K562 (cell line): Measurements from ENCODE around the gene EFCC1. TPM values are rescaled to one million over a fixed set of nuclear protein-coding genes. Genes with fewer than 3 reads are reported as not detected.
A peak's percentile ranks its signal among the peaks of the same experiment; 100 is the strongest.

ENCODE experiments used
- ARID1B ChIP-seq: fragments of 450-650 bp; IDR thresholded peaks from 2 replicates; pipeline ENCODE4 v1.6.1; 2016; ENCODE audit warnings: antibody characterized with exemption, mild to moderate bottlenecking, inconsistent platforms
- ATF1 ChIP-seq, 2 experiments: fragments of 450-650 bp in 1 of 2; IDR thresholded peaks; 2 replicates each; pipeline ENCODE4 v1.6.1; 2016; ENCODE audit warnings: missing compliant biosample characterization in 1 of 2, missing genetic modification characterization in 1 of 2
- BCL6 ChIP-seq: fragments of 250-450 bp; sonication (Bioruptor Pico); IDR thresholded peaks from 2 replicates; pipeline ENCODE4 v1.4.0; 2020
- CBFA2T2 ChIP-seq: fragments of 450-650 bp; conservative IDR thresholded peaks from 2 replicates; pipeline ENCODE4 v1.6.1; 2017; ENCODE audit warnings: mild to moderate bottlenecking
- CHAMP1 ChIP-seq: fragments of 450-650 bp; IDR thresholded peaks from 2 replicates; pipeline ENCODE4 v1.6.1; 2016; ENCODE audit warnings: mild to moderate bottlenecking
- FOXO4 ChIP-seq: fragments of 450-650 bp; formaldehyde crosslinking; IDR thresholded peaks from 2 replicates; pipeline ENCODE4 v1.4.0; 2020; ENCODE audit warnings: mild to moderate bottlenecking, moderate library complexity
- FUS ChIP-seq: fragments of 200-400 bp; formaldehyde crosslinking; optimal IDR thresholded peaks from 2 replicates; pipeline ENCODE3; 2017; ENCODE audit warnings: low read depth, low read length
- HDAC6 ChIP-seq: IDR thresholded peaks from 2 replicates; pipeline ENCODE4 v1.6.1; 2012; ENCODE audit warnings: low read depth, mild to moderate bottlenecking, control low read depth, inconsistent platforms, low read length, moderate library complexity
- ID3 ChIP-seq, 2 experiments: fragments of 250-450 bp in 1 of 2; fragments of 450-650 bp in 1 of 2; sonication (Bioruptor Pico) in 1 of 2; IDR thresholded peaks; 2 replicates each; pipeline versions ENCODE4 v1.6.1 to v1.8.0; 2016 to 2021; ENCODE audit warnings: mild to moderate bottlenecking in 2 of 2, moderate library complexity in 2 of 2, missing compliant biosample characterization in 1 of 2, missing genetic modification characterization in 1 of 2
- KDM2B ChIP-seq: fragments of 250-450 bp; sonication (Bioruptor Pico); IDR thresholded peaks from 2 replicates; pipeline ENCODE4 v1.8.0; 2021; ENCODE audit warnings: mild to moderate bottlenecking, moderate library complexity
- MCM3 ChIP-seq: fragments of 450-650 bp; IDR thresholded peaks from 2 replicates; pipeline ENCODE4 v1.6.1; 2016
- MTA2 ChIP-seq: fragments of 450-650 bp; IDR thresholded peaks from 2 replicates; pipeline ENCODE4 v1.6.1; 2016; ENCODE audit warnings: low read depth
- NCOA1 ChIP-seq: fragments of 450-650 bp; IDR thresholded peaks from 2 replicates; pipeline ENCODE4 v1.6.1; 2016; ENCODE audit warnings: low read depth
- NELFE ChIP-seq: IDR thresholded peaks from 2 replicates; pipeline ENCODE4 v1.6.1; 2011; ENCODE audit warnings: mild to moderate bottlenecking; ENCODE audit not compliant: insufficient read depth, insufficient read length
- POLR3A ChIP-seq: IDR thresholded peaks from 2 replicates; pipeline ENCODE4 v1.6.1; 2011; ENCODE audit warnings: borderline replicate concordance, mild to moderate bottlenecking, moderate library complexity; ENCODE audit not compliant: insufficient read length, insufficient read depth; ENCODE audit errors: extremely low read depth
- PRPF4 ChIP-seq: fragments of 200-400 bp; formaldehyde crosslinking; IDR thresholded peaks from one replicate; pipeline ENCODE4 v1.6.1; 2017; ENCODE audit warnings: low read length, low read depth, mild to moderate bottlenecking; ENCODE audit not compliant: insufficient read depth, poor library complexity, severe bottlenecking
- PTBP1 ChIP-seq: fragments of 200-400 bp; formaldehyde crosslinking; IDR thresholded peaks from 2 replicates; pipeline ENCODE4 v1.6.1; 2017; ENCODE audit warnings: low read depth, low read length
- ZBTB49 ChIP-seq: sonication (generic); formaldehyde crosslinking; IDR thresholded peaks from 2 replicates; pipeline ENCODE4 v1.8.0; 2022; ENCODE audit warnings: missing genetic modification reagents, mild to moderate bottlenecking, borderline replicate concordance
- ZNF766 ChIP-seq: fragments of 200-800 bp; sonication (Bioruptor generic); conservative IDR thresholded peaks from 2 replicates; pipeline ENCODE4 v1.6.1; 2016; ENCODE audit warnings: missing genetic modification characterization, missing compliant biosample characterization
- polyA plus RNA-seq, 8 experiments: library from polyadenylated mRNA; depleted of rRNA in 4 of 8; stranded (reverse) in 5 of 8; unstranded in 3 of 8; fragments of >200 nt; fragmentation: Nextera tagmentation in 2 of 8; fragmentation: Illumina TruSeq in 1 of 8; extraction: Ambion mirVana in 2 of 8; extraction: Trizol in 1 of 8; gene quantifications; 2 replicates each; pipeline versions ENCODE4 v1.2.1 to v1.2.3, GENCODE V29; 2011 to 2014; ENCODE audit warnings: inconsistent platforms in 1 of 8, missing spikeins in 1 of 8
- total RNA-seq, 7 experiments: library from RNA; depleted of rRNA in 6 of 7; stranded (reverse); fragments of >200 nt in 6 of 7; fragmentation: Illumina TruSeq in 2 of 7; extraction: Trizol in 2 of 7; gene quantifications; 2 replicates each; pipeline versions ENCODE4 v1.2.1 to v1.2.3, GENCODE V29; 2011 to 2021; ENCODE audit warnings: low replicate concordance in 1 of 7

Gene EFCC1
- total and polyA plus RNA-seq, 9 of the 15 experiments (the other 6 are each of a cell fraction or from before 2014, with no cell fraction given): not detected

- TF ChIP-seq ID3 (CRISPR knock-in tag; IDR thresholded peaks at IDR 0.05): no peak
- 0 out of 2 replicates have a peak, but pooled peaks have one; percentile 62 for TF ChIP-seq ID3 (tag; IDR thresholded peaks at IDR 0.05)
- peak; percentile 39; the same call in 1 of the 2 replicates for TF ChIP-seq NCOA1
- TF ChIP-seq MTA2: peak; percentile 60; the same call in 1 of the 2 replicates
- TF ChIP-seq ATF1 (CRISPR knock-in tag; IDR thresholded peaks at IDR 0.05): no peak
- peak; percentile 64 for TF ChIP-seq ATF1 (tag; IDR thresholded peaks at IDR 0.05)
- no peak for TF ChIP-seq NELFE
- no peak for TF ChIP-seq BCL6
- no peak for TF ChIP-seq FOXO4 (CRISPR knock-in tag)
- no peak for TF ChIP-seq KDM2B
- no peak for TF ChIP-seq MCM3
- peak; percentile 85 for TF ChIP-seq CBFA2T2
- TF ChIP-seq POLR3A: no peak
- TF ChIP-seq HDAC6: no peak
- no peak for TF ChIP-seq FUS
- 0 out of 2 replicates have a peak, but pooled peaks have one; percentile 46 for TF ChIP-seq PTBP1
- TF ChIP-seq ZBTB49 (CRISPR knock-in tag): no peak
- TF ChIP-seq CHAMP1: 0 out of 2 replicates have a peak, but pooled peaks have one; percentile 22
- peak; percentile 90 for TF ChIP-seq ARID1B
- peak; percentile 89 for TF ChIP-seq ZNF766 (CRISPR knock-in tag)
- no peak for TF ChIP-seq PRPF4
Measured at GRCh38 chr3:129016720-129017483, 15.8 kb downstream of the EFCC1 start (continued).
